Gastroesophageal sphincter (tissue), 4 donors: ENCODE data around the gene SH3BP2. TPM values are rescaled to one million over a fixed set of nuclear protein-coding genes. Genes with fewer than 3 reads are reported as not detected.

Experiments used
- ATAC-seq: fragments of 150-250 bp; one replicate; pipeline ENCODE4 v1.9.1; 2016; ENCODE audit warnings: mild to moderate bottlenecking, moderate library complexity
- H3K27ac ChIP-seq, 4 donors: fragments of 200-600 bp; sonication (generic) in 3 of 4; 1 replicate in 3 of 4; 2 replicates in 1 of 4; pipeline ENCODE4 v1.5.1; 2016 to 2019
- H3K27me3 ChIP-seq: fragments of 200-600 bp; sonication (generic); one replicate; pipeline ENCODE4 v1.5.1; 2019
- H3K36me3 ChIP-seq, 2 donors: fragments of 200-600 bp; sonication (generic); one replicate each; pipeline ENCODE4 v1.5.1; 2019; ENCODE audit warnings: control low read depth in 1 of 2
- H3K4me1 ChIP-seq, 3 donors: fragments of 200-600 bp; sonication (generic); 1 replicate in 2 of 3; 2 replicates in 1 of 3; pipeline ENCODE4 v1.5.1; 2016 to 2019; ENCODE audit warnings: control low read depth in 2 of 3
- H3K4me3 ChIP-seq, 2 donors: fragments of 200-600 bp; sonication (generic); one replicate each; pipeline ENCODE4 v1.5.1; 2019; ENCODE audit warnings: mild to moderate bottlenecking in 1 of 2, moderate library complexity in 1 of 2
- H3K9me3 ChIP-seq, 3 donors: fragments of 200-600 bp; sonication (generic); one replicate each; pipeline ENCODE4 v1.5.1; 2017 to 2019; ENCODE audit warnings: control low read depth in 2 of 3
- EP300 ChIP-seq: sonication (generic); formaldehyde crosslinking; IDR thresholded peaks from one replicate; pipeline ENCODE4 v1.6.1; 2017; ENCODE audit warnings: antibody characterized with exemption, mild to moderate bottlenecking
- POLR2A ChIP-seq, 2 donors: fragments of 450-650 bp; IDR thresholded peaks; one replicate each; pipeline ENCODE4 v1.6.1; 2017; ENCODE audit warnings: antibody characterized with exemption in 2 of 2, mild to moderate bottlenecking in 2 of 2, moderate library complexity in 1 of 2
- POLR2AphosphoS5 ChIP-seq: sonication (generic); formaldehyde crosslinking; IDR thresholded peaks from one replicate; pipeline ENCODE4 v1.6.1; 2017; ENCODE audit warnings: antibody characterized with exemption
- WGBS, 2 donors: methylation state at CpG; one replicate each; pipeline ENCODE4 v1.1.5; 2018; ENCODE audit warnings: low coverage in 1 of 2; 5-methylcytosine and 5-hydroxymethylcytosine counted together
- total RNA-seq, 4 donors: library from RNA; depleted of rRNA; stranded (reverse); fragments of >200 nt; gene quantifications; one replicate each; pipeline ENCODE4 v1.1.0, GENCODE V29; 2016
- TF ChIP-seq, protein P1 (sequence below), 4 experiments: fragments of 200-600 bp in 2 of 4; fragments of 450-650 bp in 2 of 4; sonication (generic) in 1 of 4; IDR thresholded peaks; one replicate each; pipeline ENCODE4 v1.5.1; 2017 to 2019; ENCODE audit warnings: antibody characterized with exemption in 4 of 4, mild to moderate bottlenecking in 2 of 4, moderate library complexity in 2 of 4

Gene SH3BP2
- total RNA-seq, 4 donors from 2014 or later: 26.8 to 36.4 (median 29.3) TPM

DNA sequence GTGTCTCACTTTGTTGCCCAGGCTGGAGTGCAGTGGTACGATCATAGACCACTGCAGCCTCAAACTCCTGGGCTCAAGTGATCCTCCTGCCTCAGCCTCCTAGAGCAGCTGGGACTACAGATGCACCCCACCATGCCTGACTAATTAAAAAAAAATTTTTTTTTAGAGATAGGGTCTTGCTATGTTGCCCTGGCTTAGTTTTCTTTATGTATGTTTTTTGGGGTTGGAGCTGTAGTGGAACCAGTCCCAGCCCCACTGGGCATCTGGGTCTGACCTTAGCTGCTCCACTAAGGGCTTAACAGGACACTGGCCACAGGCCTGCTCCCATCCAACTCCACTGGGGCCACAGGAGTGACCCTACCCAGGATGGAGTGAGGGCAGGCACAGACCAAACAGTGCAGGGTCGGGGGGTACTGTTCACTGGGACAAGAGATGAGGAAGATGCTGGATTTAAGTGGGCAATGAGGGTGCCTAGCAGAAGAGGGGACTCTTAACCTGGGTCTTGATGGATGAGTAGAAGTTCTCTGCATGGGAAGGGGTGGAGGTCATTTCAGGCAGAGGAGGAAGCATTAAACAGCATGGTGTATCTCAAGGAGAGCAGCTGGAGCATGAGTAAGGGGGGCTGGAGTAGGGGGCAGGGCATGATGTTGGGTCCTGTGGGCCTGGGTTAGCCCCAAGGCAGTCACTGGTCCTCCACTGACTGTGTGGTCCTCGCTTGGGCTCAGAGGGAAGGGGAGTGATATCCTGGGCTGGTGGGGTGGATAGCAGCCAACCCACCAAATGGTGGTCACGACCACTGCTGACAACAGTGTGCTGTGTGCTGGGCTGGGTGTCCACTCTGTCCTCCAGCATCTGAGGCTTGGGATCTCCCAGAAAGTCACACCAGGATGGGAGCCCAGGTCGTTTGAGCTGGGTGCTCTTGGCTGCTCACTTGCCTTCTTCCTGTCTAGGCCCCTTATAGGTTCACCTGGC lies 26.6 kb downstream of the SH3BP2 start:
- WGBS, 2 donors: 77 to 90% methylated on average over 2 to 3 of the region's 5 CpGs

GRCh38 chr4:2820216-2820982 lies 27.5 kb downstream of the SH3BP2 start:
- 92 to 100% methylated on average over 5 to 6 of the region's 13 CpGs for WGBS, 2 donors
- no peak overlapping the region for H3K27ac ChIP-seq
- H3K4me3 ChIP-seq: no peak overlapping the region
- no peak for TF ChIP-seq EP300
- no peak for TF ChIP-seq POLR2A (IDR thresholded peaks at IDR 0.05)
- TF ChIP-seq, protein P1, sequence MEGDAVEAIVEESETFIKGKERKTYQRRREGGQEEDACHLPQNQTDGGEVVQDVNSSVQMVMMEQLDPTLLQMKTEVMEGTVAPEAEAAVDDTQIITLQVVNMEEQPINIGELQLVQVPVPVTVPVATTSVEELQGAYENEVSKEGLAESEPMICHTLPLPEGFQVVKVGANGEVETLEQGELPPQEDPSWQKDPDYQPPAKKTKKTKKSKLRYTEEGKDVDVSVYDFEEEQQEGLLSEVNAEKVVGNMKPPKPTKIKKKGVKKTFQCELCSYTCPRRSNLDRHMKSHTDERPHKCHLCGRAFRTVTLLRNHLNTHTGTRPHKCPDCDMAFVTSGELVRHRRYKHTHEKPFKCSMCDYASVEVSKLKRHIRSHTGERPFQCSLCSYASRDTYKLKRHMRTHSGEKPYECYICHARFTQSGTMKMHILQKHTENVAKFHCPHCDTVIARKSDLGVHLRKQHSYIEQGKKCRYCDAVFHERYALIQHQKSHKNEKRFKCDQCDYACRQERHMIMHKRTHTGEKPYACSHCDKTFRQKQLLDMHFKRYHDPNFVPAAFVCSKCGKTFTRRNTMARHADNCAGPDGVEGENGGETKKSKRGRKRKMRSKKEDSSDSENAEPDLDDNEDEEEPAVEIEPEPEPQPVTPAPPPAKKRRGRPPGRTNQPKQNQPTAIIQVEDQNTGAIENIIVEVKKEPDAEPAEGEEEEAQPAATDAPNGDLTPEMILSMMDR (IDR thresholded peaks at IDR 0.05): no peak
- no peak for TF ChIP-seq POLR2AphosphoS5
- peaks cover 0 to 53% of the 10 kb centered on the region in 2 donors for H3K36me3 ChIP-seq
- H3K4me1 ChIP-seq: peaks cover 0 to 22% (median 14%) of the 10 kb centered on the region in 3 donors
- no peaks in the 10 kb centered on the region for H3K27me3 ChIP-seq
- H3K9me3 ChIP-seq: no peaks in the 10 kb centered on the region
- no peak for ATAC-seq

More for the DNA sequence above, 26.6 kb downstream of the SH3BP2 start:
- no peak for ATAC-seq
- peaks cover 0 to 51% of the 10 kb centered on the region in 2 donors for H3K36me3 ChIP-seq
- TF ChIP-seq POLR2A (IDR thresholded peaks at IDR 0.05) (no peak), EP300 (no peak), POLR2AphosphoS5 (no peak)
- TF ChIP-seq, protein P1 (IDR thresholded peaks at IDR 0.05): no peak
- no peaks in the 10 kb centered on the region for H3K9me3 ChIP-seq
- H3K27me3 ChIP-seq: no peaks in the 10 kb centered on the region
- H3K27ac ChIP-seq: no peak overlapping the region
- H3K4me1 ChIP-seq: peaks cover 0 to 22% (median 14%) of the 10 kb centered on the region in 3 donors
- no peak overlapping the region for H3K4me3 ChIP-seq

- peaks cover 0 to 69% of the 10 kb centered on the region in 2 donors for H3K36me3 ChIP-seq
- H3K9me3 ChIP-seq: no peaks in the 10 kb centered on the region
- no peak overlapping the region for H3K27ac ChIP-seq
- TF ChIP-seq, protein P1 (IDR thresholded peaks at IDR 0.05): no peak
- TF ChIP-seq POLR2AphosphoS5 (no peak), POLR2A (IDR thresholded peaks at IDR 0.05) (no peak), EP300 (no peak)
- WGBS, 2 donors: 95 to 96% methylated on average over 7 to 13 of the region's 23 CpGs
- no peaks in the 10 kb centered on the region for H3K27me3 ChIP-seq
- H3K4me1 ChIP-seq: peaks cover 0 to 13% (median 6%) of the 10 kb centered on the region in 3 donors
- no peak overlapping the region for H3K4me3 ChIP-seq
- ATAC-seq: no peak
Measured at GRCh38 chr4:2822461-2823300, 29.8 kb downstream of the SH3BP2 start.

- Histone ChIP-seq H3K4me1 (peaks cover 0 to 9% (median 4%) of the 10 kb centered on the region in 3 donors), H3K36me3 (peaks cover 0 to 75% of the 10 kb centered on the region in 2 donors), H3K27ac (no peak overlapping the region), H3K27me3 (no peaks in the 10 kb centered on the region), H3K9me3 (no peaks in the 10 kb centered on the region), H3K4me3 (no peak overlapping the region)
- ATAC-seq: no peak
- TF ChIP-seq POLR2A (IDR thresholded peaks at IDR 0.05) (no peak), POLR2AphosphoS5 (no peak)
- 80% methylated on average over 1 to 3 of the region's 4 CpGs for WGBS, 2 donors
Measured at GRCh38 chr4:2823301-2823670, 30.4 kb downstream of the SH3BP2 start.
